Stimulated activated CD8-positive, alpha-beta memory T cell treated with anti-CD3 and anti-CD28 coated beads, Interleukin-4, amount 100 ng/mL, for 48 hours (primary cell): ENCODE data around the gene PPTC7.
A peak's percentile ranks its signal among the peaks of the same experiment; 100 is the strongest.
"Not testable (repeated sequence)": the region's sequence is repeated elsewhere in the genome, so short reads cannot be mapped to it uniquely, and the experiment has no call there.

Experiments
- DNase-seq: peaks from one replicate; pipeline ENCODE4 v3.0.0-alpha.2; 2020

Gene PPTC7

GRCh38 chr12:110582276-110583136, 612 bp downstream of the PPTC7 start:
- peak; percentile 80 for DNase-seq

- no peak for DNase-seq
Observed at GRCh38 chr12:110581931-110582275, 1.2 kb downstream of the PPTC7 start.

GRCh38 chr12:110579535-110580253, 3.4 kb downstream of the PPTC7 start:
- no peak for DNase-seq

- peak; percentile 50 for DNase-seq
Observed at GRCh38 chr12:110578694-110579534, 4.2 kb downstream of the PPTC7 start.

GRCh38 chr12:110577864-110578693, 5.0 kb downstream of the PPTC7 start:
- DNase-seq: no peak

- no peak for DNase-seq
Observed at GRCh38 chr12:110576504-110576903, 6.6 kb downstream of the PPTC7 start.

- no peak for DNase-seq
Observed at GRCh38 chr12:110575326-110575725, 7.8 kb downstream of the PPTC7 start.

GRCh38 chr12:110574717-110575230, 8.3 kb downstream of the PPTC7 start:
- DNase-seq: not testable (repeated sequence)

- DNase-seq: no peak
Observed at GRCh38 chr12:110574044-110574443, 9.1 kb downstream of the PPTC7 start.

- DNase-seq: not testable (repeated sequence)
Observed at GRCh38 chr12:110570798-110571197, 12.3 kb downstream of the PPTC7 start.

GRCh38 chr12:110569838-110570237, 13.3 kb downstream of the PPTC7 start:
- DNase-seq: not testable (repeated sequence)

- no peak for DNase-seq
Observed at GRCh38 chr12:110568752-110569151, 14.4 kb downstream of the PPTC7 start.

- no peak for DNase-seq
Observed at GRCh38 chr12:110566993-110567392, 16.1 kb downstream of the PPTC7 start.

- no peak for DNase-seq
Observed at GRCh38 chr12:110565894-110566871, 16.9 kb downstream of the PPTC7 start.

- no peak for DNase-seq
Observed at GRCh38 chr12:110564471-110564991, 18.6 kb downstream of the PPTC7 start.

GRCh38 chr12:110563702-110564470, 19.2 kb downstream of the PPTC7 start:
- no peak for DNase-seq

- peak; percentile 49 for DNase-seq
Observed at GRCh38 chr12:110562386-110562785, 20.7 kb downstream of the PPTC7 start.

GRCh38 chr12:110561471-110562201, 21.5 kb downstream of the PPTC7 start:
- no peak for DNase-seq

GRCh38 chr12:110560946-110561345, 22.2 kb downstream of the PPTC7 start:
- DNase-seq: no peak
